GM23338 (cell line): ENCODE results near the gene TNKS2. TPM values are rescaled to one million over a fixed set of nuclear protein-coding genes. Genes with fewer than 3 reads are reported as not detected.

Experiments used
- ATAC-seq: fragments of 200-7000 bp; cut with Tn5 transposase; 3 replicates; pipeline ENCODE4 v1.9.1; 2020
- DNase-seq: peaks from one replicate; pipeline ENCODE4 v3.0.0-alpha.2; 2015; ENCODE audit warnings: low spot score
- H2AFZ ChIP-seq: fragments of 200-600 bp; sonication (generic); 2 replicates; pipeline ENCODE4 v1.8.0; 2016; ENCODE audit warnings: antibody characterized with exemption, mild to moderate bottlenecking, moderate library complexity
- H3F3A ChIP-seq: fragments of 200-600 bp; sonication (generic); replicated peaks from 2 replicates; pipeline ENCODE4 v1.8.0; 2017; ENCODE audit warnings: antibody characterized with exemption, mixed run types, low read depth
- H3K27ac ChIP-seq: fragments of 200-600 bp; sonication (generic); 2 replicates; pipeline ENCODE4 v1.6.1; 2016; ENCODE audit warnings: low read depth
- H3K27me3 ChIP-seq: fragments of 200-600 bp; sonication (generic); 2 replicates; pipeline ENCODE4 v1.8.0; 2016; ENCODE audit warnings: mild to moderate bottlenecking, mixed run types, moderate library complexity; ENCODE audit not compliant: insufficient read depth
- H3K36me3 ChIP-seq: fragments of 200-600 bp; sonication (generic); 2 replicates; pipeline ENCODE4 v1.8.0; 2016; ENCODE audit warnings: mild to moderate bottlenecking; ENCODE audit not compliant: insufficient read depth
- H3K4me1 ChIP-seq: fragments of 200-600 bp; sonication (generic); 2 replicates; pipeline ENCODE4 v1.8.0; 2016; ENCODE audit warnings: mild to moderate bottlenecking, moderate library complexity; ENCODE audit not compliant: insufficient read depth
- H3K4me2 ChIP-seq: fragments of 200-600 bp; sonication (generic); 2 replicates; pipeline ENCODE4 v1.7.1; 2017; ENCODE audit warnings: mixed run types
- H3K4me3 ChIP-seq: fragments of 200-600 bp; sonication (generic); 2 replicates; pipeline ENCODE4 v1.6.1; 2016; ENCODE audit warnings: mixed run types
- H3K79me2 ChIP-seq: fragments of 200-600 bp; sonication (generic); replicated peaks from 2 replicates; pipeline ENCODE4 v1.8.0; 2017; ENCODE audit warnings: mild to moderate bottlenecking; ENCODE audit not compliant: insufficient read depth
- H3K9me2 ChIP-seq: fragments of 200-600 bp; sonication (generic); 2 replicates; pipeline ENCODE4 v1.8.0; 2017; ENCODE audit not compliant: insufficient read depth
- H4K20me1 ChIP-seq: fragments of 200-600 bp; sonication (generic); replicated peaks from 2 replicates; pipeline ENCODE4 v1.8.0; 2017; ENCODE audit warnings: mild to moderate bottlenecking; ENCODE audit not compliant: insufficient read depth
- H3K27ac Mint-ChIP-seq: 2 replicates; pipeline ENCODE4 v1.8.0; 2020; ENCODE audit warnings: inconsistent platforms, mild to moderate bottlenecking, moderate library complexity, mixed read lengths
- H3K27me3 Mint-ChIP-seq: 3 replicates; pipeline ENCODE4 v1.8.0; 2022; ENCODE audit warnings: low read depth, mild to moderate bottlenecking, moderate library complexity, mixed read lengths, inconsistent platforms; ENCODE audit not compliant: insufficient read depth, poor library complexity
- H3K36me3 Mint-ChIP-seq: 3 replicates; pipeline ENCODE4 v1.8.0; 2021; ENCODE audit warnings: low read depth, mild to moderate bottlenecking, inconsistent platforms, moderate library complexity, mixed read lengths
- H3K4me1 Mint-ChIP-seq: 3 replicates; pipeline ENCODE4 v1.8.0; 2020; ENCODE audit warnings: mild to moderate bottlenecking, inconsistent platforms, mixed read lengths
- H3K4me3 Mint-ChIP-seq: 3 replicates; pipeline ENCODE4 v1.8.0; 2021; ENCODE audit warnings: moderate library complexity, mild to moderate bottlenecking, inconsistent platforms, mixed read lengths
- H3K9me3 Mint-ChIP-seq: 3 replicates; pipeline ENCODE4 v1.8.0; 2020; ENCODE audit warnings: moderate library complexity, mild to moderate bottlenecking, inconsistent platforms, mixed read lengths
- ETS1 ChIP-seq: IDR thresholded peaks from 2 replicates; pipeline ENCODE4 v1.6.1; 2016; ENCODE audit warnings: antibody characterized with exemption
- EZH2 ChIP-seq: fragments of 200-600 bp; sonication (generic); IDR thresholded peaks from one replicate; pipeline ENCODE4 v1.8.0; 2017; ENCODE audit warnings: antibody characterized with exemption, mild to moderate bottlenecking, low read depth; ENCODE audit not compliant: unreplicated experiment
- EZH2phosphoT487 ChIP-seq: fragments of 200-600 bp; sonication (generic); IDR thresholded peaks from one replicate; pipeline ENCODE4 v1.8.1; 2018; ENCODE audit warnings: antibody characterized with exemption; ENCODE audit not compliant: unreplicated experiment
- POLR2AphosphoS5 ChIP-seq: IDR thresholded peaks from 2 replicates; pipeline ENCODE4 v1.6.1; 2016; ENCODE audit warnings: antibody characterized with exemption, low read depth
- STAT1 ChIP-seq: IDR thresholded peaks from one replicate; pipeline ENCODE4 v1.6.1; 2016; ENCODE audit warnings: antibody characterized with exemption; ENCODE audit not compliant: unreplicated experiment
- ZNF462 ChIP-seq: fragments of 250-450 bp; sonication (Bioruptor Pico); IDR thresholded peaks from 2 replicates; pipeline ENCODE4 v1.5.0; 2020; ENCODE audit warnings: mild to moderate bottlenecking, moderate library complexity
- polyA plus RNA-seq: library from polyadenylated mRNA; unstranded; fragments of >200 nt; fragmentation: Nextera tagmentation; extraction: Ambion mirVana; gene quantifications from 2 replicates; pipeline ENCODE4 v1.2.1, GENCODE V29; 2016
- total RNA-seq: library from RNA; depleted of rRNA; stranded (reverse); fragments of >200 nt; shearing (Covaris generic); gene quantifications from 2 replicates; pipeline ENCODE4 v1.2.3, GENCODE V29; 2014

Gene TNKS2
- total and polyA plus RNA-seq, 2 experiments from 2014 or later = 23.5 to 85.5 TPM

GRCh38 chr10:91875156-91875555 is 76.9 kb downstream of the TNKS2 start:
- Histone ChIP-seq H3K9me2 (no peaks in the 10 kb centered on the region), H3K27me3 (no peaks in the 10 kb centered on the region), H3K79me2 (no peaks in the 10 kb centered on the region), H2AFZ (peak overlapping the region; percentile 53; the same call in 1 of the 2 replicates), H4K20me1 (no peaks in the 10 kb centered on the region), H3K4me2 (no peak overlapping the region), H3F3A (peaks cover 10% of the 10 kb centered on the region; the same call in 1 of the 2 replicates), H3K4me3 (no peak overlapping the region), H3K27ac (no peak overlapping the region), H3K36me3 (no peaks in the 10 kb centered on the region; the same call in 1 of the 2 replicates), H3K4me1 (peaks cover 12% of the 10 kb centered on the region)
- no peak overlapping the region for H3K27ac Mint-ChIP-seq
- H3K4me1 Mint-ChIP-seq = peaks cover 14% of the 10 kb centered on the region
- peaks cover 5% of the 10 kb centered on the region for H3K27me3 Mint-ChIP-seq
- DNase-seq (no peak), ATAC-seq (no peak)
- H3K4me3 Mint-ChIP-seq = no peak overlapping the region
- H3K36me3 Mint-ChIP-seq = no peaks in the 10 kb centered on the region; the same call in 2 of the 3 replicates
- TF ChIP-seq ZNF462 (CRISPR knock-in tag) = no peak
- no peak for TF ChIP-seq EZH2phosphoT487
- no peak for TF ChIP-seq EZH2
- TF ChIP-seq POLR2AphosphoS5 = no peak
- no peak for TF ChIP-seq STAT1
- no peak for TF ChIP-seq ETS1
- no peaks in the 10 kb centered on the region for H3K9me3 Mint-ChIP-seq
